ENCODE data around the gene CD200R1L.
A peak's percentile ranks its signal among the peaks of the same experiment; 100 is the strongest.

The CD200R1L gene

DNA sequence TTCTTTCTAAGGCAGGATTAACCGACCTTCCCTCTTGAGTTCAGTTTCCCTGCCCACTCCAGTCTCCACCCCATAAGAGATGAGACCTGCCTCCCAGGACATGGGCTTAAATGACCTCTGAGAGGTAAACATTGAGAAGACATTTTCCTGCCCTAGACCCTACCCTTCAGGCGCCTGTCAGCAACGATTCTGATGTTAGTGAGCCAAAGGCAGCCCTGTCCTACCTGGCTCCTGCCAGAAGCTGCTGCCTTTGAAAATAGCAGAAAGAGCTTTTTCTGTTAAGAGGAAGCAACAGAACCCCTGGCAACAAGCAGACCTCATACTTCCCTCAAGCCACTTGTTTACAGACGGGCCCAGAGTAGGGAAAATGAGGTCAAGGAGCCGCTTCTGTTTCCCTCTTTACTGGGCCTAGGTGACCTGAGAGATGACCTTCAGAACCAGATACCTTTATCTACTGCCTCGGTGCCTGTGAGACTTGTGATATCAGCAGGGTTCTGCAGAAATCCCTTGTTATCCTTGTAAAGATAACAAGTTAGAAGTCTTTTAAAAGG lies 52.0 kb downstream of the CD200R1L start:
- H3K27ac ChIP-seq: no peak overlapping the region; the same call in 1 of the 2 replicates
- H3K4me1 ChIP-seq: peaks cover 28% of the 10 kb centered on the region

DNA sequence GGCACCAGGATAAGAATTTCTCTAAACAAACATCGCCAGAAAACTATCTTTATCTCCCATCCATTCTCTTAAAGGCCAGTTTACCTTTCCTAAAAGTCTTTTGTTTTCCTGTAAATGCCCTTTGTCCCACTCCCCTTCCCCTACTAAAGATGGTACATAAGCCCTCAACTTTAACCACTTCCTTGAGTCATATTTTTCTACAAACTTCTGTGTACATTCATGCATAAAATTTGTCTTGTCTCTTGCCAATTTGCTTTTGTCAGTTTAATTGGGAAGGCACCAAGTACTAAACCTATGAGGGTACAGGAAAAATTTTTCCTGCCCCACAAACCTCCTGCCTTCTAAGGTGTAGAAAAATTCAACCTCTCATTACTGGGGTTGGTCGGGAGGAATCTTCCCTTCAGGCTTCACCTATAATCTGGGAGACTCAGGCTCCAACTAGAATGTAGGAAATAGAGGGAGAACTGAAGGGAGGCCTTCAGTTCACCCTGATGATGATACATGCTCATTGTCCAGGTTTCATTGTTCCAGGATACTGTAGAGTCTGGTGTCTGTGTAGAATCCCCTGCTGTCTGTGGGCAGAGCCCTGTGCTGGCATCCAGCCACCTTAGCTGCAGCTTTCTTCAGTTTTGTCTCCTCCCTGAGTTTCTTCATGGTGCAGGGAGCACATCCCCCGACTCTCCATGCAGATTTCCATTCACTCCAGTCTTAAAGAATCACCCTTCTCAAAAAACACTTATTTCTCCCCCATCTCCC lies 53.2 kb downstream of the CD200R1L start:
- Histone ChIP-seq H3K27me3 (no peaks in the 10 kb centered on the region), H3K4me1 (peaks cover 28% of the 10 kb centered on the region), H3K9me3 (no peaks in the 10 kb centered on the region), H3K36me3 (no peaks in the 10 kb centered on the region), H3K27ac (no peak overlapping the region; the same call in 1 of the 2 replicates), H4K20me1 (no peaks in the 10 kb centered on the region), H3K4me2 (peak overlapping the region; percentile 69), H3K9ac (no peak overlapping the region), H3K4me3 (no peak overlapping the region)
- TF ChIP-seq Cebpa-rat (IDR thresholded peaks at IDR 0.05): no peak

More for the DNA sequence above, 52.0 kb downstream of the CD200R1L start:
- Histone ChIP-seq H4K20me1 (no peaks in the 10 kb centered on the region), H3K4me2 (peak overlapping the region; percentile 69), H3K36me3 (no peaks in the 10 kb centered on the region), H3K9me3 (no peaks in the 10 kb centered on the region), H3K4me3 (no peak overlapping the region), H3K9ac (no peak overlapping the region), H3K27me3 (no peaks in the 10 kb centered on the region)
- TF ChIP-seq Cebpa-rat (IDR thresholded peaks at IDR 0.05): no peak

DNA sequence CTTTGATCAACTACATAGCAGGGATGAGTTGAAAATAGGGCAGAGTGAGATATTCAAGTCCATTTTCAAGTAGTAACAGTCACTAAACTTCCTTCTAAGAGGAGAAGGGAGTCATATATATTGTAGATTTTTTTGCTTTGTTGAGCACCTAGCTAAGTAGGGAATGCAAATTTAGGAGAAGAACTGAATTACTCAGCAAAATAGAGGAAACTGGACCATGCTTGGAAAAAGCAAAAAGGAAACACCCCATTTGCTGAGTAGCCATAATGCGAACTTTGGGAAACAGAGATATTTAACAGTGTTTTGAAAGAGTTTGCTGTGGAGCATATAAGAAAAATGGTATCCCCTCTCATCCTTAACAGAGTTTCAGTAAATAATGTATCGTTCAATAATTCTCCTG lies 54.9 kb downstream of the CD200R1L start:
- Histone ChIP-seq H3K27ac (no peak overlapping the region), H3K27me3 (no peaks in the 10 kb centered on the region), H3K9me3 (peaks cover 12% of the 10 kb centered on the region), H3K4me2 (no peak overlapping the region), H3K9ac (no peak overlapping the region), H4K20me1 (no peaks in the 10 kb centered on the region), H3K4me1 (peaks cover 28% of the 10 kb centered on the region), H3K4me3 (no peak overlapping the region), H3K36me3 (no peaks in the 10 kb centered on the region)
- no peak for TF ChIP-seq Cebpa-rat (IDR thresholded peaks at IDR 0.05)

DNA sequence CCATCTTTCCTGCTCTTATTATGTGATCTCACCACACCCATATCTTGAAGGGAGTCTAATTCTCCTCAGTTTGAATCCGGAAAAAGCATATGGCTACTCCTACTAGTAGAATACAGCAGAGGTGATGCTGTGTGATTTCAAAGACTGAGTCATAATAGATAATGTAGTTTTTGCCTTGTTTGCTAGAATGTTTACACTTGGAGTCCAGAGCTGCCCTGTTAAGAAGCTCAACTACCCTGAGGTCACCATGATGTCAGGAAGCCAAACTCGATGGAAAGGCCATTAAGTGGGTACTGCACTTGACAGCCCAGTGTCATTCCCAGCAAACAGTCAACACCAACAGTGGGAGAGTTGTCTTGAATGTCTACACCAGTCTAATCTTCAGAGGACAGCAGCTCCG lies 56.9 kb downstream of the CD200R1L start:
- H3K9ac ChIP-seq: no peak overlapping the region
- no peak overlapping the region for H3K4me3 ChIP-seq
- H3K9me3 ChIP-seq: peaks cover 12% of the 10 kb centered on the region
- no peak overlapping the region for H3K27ac ChIP-seq
- no peak for TF ChIP-seq Cebpa-rat (IDR thresholded peaks at IDR 0.05)
- H3K4me2 ChIP-seq: no peak overlapping the region
- H3K27me3 ChIP-seq: no peaks in the 10 kb centered on the region
- H4K20me1 ChIP-seq: no peaks in the 10 kb centered on the region
- H3K4me1 ChIP-seq: peaks cover 30% of the 10 kb centered on the region
- H3K36me3 ChIP-seq: no peaks in the 10 kb centered on the region

DNA sequence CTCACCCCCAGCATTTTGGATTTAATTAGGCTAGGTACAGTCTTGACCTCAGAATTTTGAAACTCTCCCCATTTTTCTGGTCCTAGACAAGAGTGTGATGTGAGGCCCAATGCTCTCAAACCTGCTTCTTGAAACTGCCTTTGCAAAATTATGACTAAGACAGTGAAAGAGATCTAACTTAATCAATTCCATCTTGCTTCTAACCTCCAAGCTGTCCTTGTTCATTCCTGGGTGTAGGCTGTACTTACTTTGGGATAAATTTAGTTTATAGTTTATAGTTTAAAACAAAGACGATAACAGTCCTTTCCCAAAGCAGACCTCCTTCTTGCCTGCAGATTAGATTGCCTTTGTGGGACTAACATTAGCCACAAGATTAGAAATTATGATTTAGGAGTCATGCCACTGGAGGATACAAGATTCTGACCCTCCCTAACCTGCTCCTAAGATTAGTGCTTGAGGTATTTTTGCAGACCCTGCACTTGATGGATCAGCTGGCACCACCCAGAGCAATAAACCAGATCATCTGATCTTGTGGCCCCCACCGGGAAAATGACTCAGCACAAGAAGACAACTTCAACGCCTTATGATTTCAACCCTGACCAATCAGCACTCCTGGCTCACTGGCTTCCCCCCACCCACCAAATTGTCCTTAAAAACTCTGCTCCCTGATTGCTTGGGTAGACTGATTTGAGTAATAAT lies 59.6 kb downstream of the CD200R1L start:
- Histone ChIP-seq H3K36me3 (no peaks in the 10 kb centered on the region), H3K27ac (no peak overlapping the region), H3K27me3 (no peaks in the 10 kb centered on the region), H3K4me3 (no peak overlapping the region), H3K9ac (no peak overlapping the region), H3K4me2 (no peak overlapping the region), H4K20me1 (no peaks in the 10 kb centered on the region), H3K9me3 (peaks cover 12% of the 10 kb centered on the region), H3K4me1 (peaks cover 7% of the 10 kb centered on the region)
- TF ChIP-seq Cebpa-rat (IDR thresholded peaks at IDR 0.05): no peak

DNA sequence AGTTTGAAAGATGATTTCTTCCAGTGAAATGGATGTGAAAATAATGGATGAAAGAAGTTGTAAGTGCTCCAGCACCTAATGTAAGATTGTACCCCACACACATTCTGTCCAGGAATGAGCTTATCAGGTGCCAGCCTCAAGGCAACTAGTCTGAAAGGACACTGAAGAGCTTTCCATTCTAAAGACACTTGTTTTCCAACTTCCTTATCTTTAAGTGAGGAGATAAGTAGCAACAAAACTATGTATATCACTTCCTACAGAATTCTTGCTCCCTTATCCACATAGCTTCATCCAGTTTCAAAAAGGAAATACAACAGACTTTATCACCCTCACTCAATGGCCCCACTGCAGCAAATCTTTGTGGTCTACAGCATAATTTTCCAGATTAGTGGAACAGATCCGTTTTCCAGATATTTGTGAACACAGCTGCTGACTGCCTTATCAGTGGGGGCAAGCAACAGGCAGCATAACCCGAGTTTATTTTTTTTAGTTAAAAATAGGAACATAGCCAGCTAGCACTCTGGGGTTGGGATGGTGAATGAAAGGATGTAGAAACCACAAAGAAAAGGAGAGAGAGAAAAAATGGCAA lies 60.6 kb downstream of the CD200R1L start:
- Histone ChIP-seq H4K20me1 (no peaks in the 10 kb centered on the region), H3K9ac (no peak overlapping the region), H3K27me3 (no peaks in the 10 kb centered on the region), H3K4me2 (peak overlapping the region; percentile 16; the same call in 1 of the 2 replicates), H3K36me3 (no peaks in the 10 kb centered on the region), H3K27ac (no peak overlapping the region), H3K4me3 (no peak overlapping the region), H3K4me1 (peaks cover 7% of the 10 kb centered on the region), H3K9me3 (peaks cover 12% of the 10 kb centered on the region)
- TF ChIP-seq Cebpa-rat (IDR thresholded peaks at IDR 0.05): no peak

DNA sequence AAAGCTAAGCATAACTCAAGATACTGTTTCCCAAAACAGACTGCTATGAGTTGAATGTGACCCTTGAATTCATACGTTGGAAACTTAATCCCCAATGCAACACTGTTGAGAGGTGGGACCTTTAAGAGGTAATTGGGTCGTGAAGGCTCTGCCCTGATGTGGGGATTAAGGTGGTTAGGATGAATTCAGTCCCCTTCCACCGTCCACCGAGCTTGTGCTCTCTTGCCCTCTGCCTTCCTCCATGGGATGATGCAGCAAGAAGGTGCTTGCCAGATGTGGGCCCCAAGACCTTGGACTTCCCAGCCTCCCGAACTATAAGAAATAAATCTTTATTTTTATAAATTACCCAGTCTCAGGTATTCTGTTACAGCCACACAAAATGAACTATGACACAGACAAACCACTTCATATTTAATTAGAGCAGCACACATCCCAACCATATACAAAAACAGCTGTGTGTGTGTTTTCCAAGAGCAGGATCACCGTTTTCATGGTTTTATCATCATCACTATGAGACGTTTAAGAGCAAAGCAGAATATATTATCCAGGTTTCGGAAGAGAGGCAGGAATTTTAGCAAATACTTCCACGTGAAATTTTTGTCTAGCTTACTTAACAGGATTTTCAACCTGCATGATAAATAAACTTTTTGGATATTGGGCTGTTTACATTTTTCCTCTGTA lies 61.2 kb downstream of the CD200R1L start:
- Histone ChIP-seq H3K4me3 (no peak overlapping the region), H3K36me3 (no peaks in the 10 kb centered on the region), H3K4me2 (no peak overlapping the region), H3K9me3 (peaks cover 12% of the 10 kb centered on the region), H4K20me1 (no peaks in the 10 kb centered on the region), H3K27ac (no peak overlapping the region), H3K4me1 (peaks cover 7% of the 10 kb centered on the region), H3K9ac (no peak overlapping the region), H3K27me3 (no peaks in the 10 kb centered on the region)
- no peak for TF ChIP-seq Cebpa-rat (IDR thresholded peaks at IDR 0.05)

DNA sequence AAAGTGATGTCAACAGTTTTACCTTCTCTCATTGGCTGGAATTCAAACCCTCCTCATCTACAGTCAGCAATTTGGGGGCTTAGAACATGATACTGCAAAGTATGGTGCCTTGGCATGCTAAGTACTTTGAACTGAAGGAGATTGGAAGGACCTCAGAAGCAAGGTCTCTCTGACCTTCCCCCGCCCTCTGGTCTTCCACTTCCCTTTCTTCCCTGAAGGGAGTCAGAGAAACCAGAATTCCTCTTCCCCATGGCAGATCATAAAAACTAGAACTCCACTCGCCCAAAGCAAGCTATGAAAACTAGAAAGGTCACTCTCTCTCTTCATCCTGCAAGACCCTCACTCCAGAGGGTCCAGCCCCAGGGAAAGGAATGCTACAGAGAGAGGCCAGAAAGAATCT lies 64.2 kb downstream of the CD200R1L start:
- peaks cover 5% of the 10 kb centered on the region for H3K9me3 ChIP-seq
- H3K36me3 ChIP-seq: no peaks in the 10 kb centered on the region
- no peak overlapping the region for H3K4me2 ChIP-seq
- H4K20me1 ChIP-seq: no peaks in the 10 kb centered on the region
- no peak overlapping the region for H3K9ac ChIP-seq
- no peak overlapping the region for H3K27ac ChIP-seq
- no peak overlapping the region for H3K4me3 ChIP-seq
- H3K27me3 ChIP-seq: no peaks in the 10 kb centered on the region
- no peak for TF ChIP-seq Cebpa-rat (IDR thresholded peaks at IDR 0.05)
- H3K4me1 ChIP-seq: peaks cover 7% of the 10 kb centered on the region

DNA sequence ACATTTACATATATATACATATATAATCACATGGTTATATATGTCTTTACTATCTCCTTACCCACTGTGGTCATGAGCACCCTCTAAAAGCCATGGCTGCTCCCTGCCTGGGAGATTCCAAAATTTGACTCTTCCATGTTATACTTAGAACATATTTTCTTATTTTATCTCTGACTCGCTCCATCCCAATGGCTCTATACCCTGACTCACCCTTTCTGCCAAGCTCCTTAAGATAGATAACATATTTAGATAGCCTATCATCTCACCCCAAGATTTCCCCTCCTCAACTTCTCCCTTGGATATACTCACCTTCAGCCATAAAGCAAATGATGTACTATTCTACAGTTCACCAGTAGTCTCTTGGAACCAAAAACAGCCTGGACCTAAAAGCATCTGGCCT lies 65.1 kb downstream of the CD200R1L start:
- H3K36me3 ChIP-seq: no peaks in the 10 kb centered on the region
- no peak overlapping the region for H3K27ac ChIP-seq
- H3K27me3 ChIP-seq: no peaks in the 10 kb centered on the region
- H3K4me2 ChIP-seq: no peak overlapping the region
- H3K4me1 ChIP-seq: peaks cover 7% of the 10 kb centered on the region
- no peak overlapping the region for H3K9ac ChIP-seq
- no peak for TF ChIP-seq Cebpa-rat (IDR thresholded peaks at IDR 0.05)
- no peak overlapping the region for H3K4me3 ChIP-seq
- no peaks in the 10 kb centered on the region for H4K20me1 ChIP-seq
- no peaks in the 10 kb centered on the region for H3K9me3 ChIP-seq

All from BLaER1 (cell line).